ENCODE data around the gene FBXO45. TPM values are rescaled to one million over a fixed set of nuclear protein-coding genes. Genes with fewer than 3 reads are reported as not detected.
"Not testable (repeated sequence)": the region's sequence is repeated elsewhere in the genome, so short reads cannot be mapped to it uniquely, and the experiment has no call there.

FBXO45 gene
- total RNA-seq, 1 donor from 2014 or later: 15.6 TPM

- no peak overlapping the region for H3K27ac Mint-ChIP-seq (ENCODE audit: unreplicated experiment)
- no peaks in the 10 kb centered on the region for H3K36me3 Mint-ChIP-seq (ENCODE audit: unreplicated experiment)
- H3K4me3 Mint-ChIP-seq (ENCODE audit: unreplicated experiment): no peak overlapping the region
- no peak for DNase-seq
- no peak for TF ChIP-seq CTCF (IDR thresholded peaks at IDR 0.05; ENCODE audit: partially characterized antibody, unreplicated experiment)
- H3K9me3 Mint-ChIP-seq (ENCODE audit: unreplicated experiment): peaks cover 2% of the 10 kb centered on the region
- H3K27me3 Mint-ChIP-seq (ENCODE audit: unreplicated experiment): peaks cover 7% of the 10 kb centered on the region
- peaks cover 10% of the 10 kb centered on the region for H3K4me1 Mint-ChIP-seq (ENCODE audit: low read depth, unreplicated experiment)
Measured at GRCh38 chr3:196634829-196635228, 66.4 kb downstream of the FBXO45 start.

- peaks cover 7% of the 10 kb centered on the region for H3K27me3 Mint-ChIP-seq (ENCODE audit: unreplicated experiment)
- H3K36me3 Mint-ChIP-seq (ENCODE audit: unreplicated experiment): no peaks in the 10 kb centered on the region
- peaks cover 11% of the 10 kb centered on the region for H3K4me1 Mint-ChIP-seq (ENCODE audit: low read depth, unreplicated experiment)
- DNase-seq: no peak
- H3K9me3 Mint-ChIP-seq (ENCODE audit: unreplicated experiment): peaks cover 2% of the 10 kb centered on the region
- TF ChIP-seq CTCF (IDR thresholded peaks at IDR 0.05; ENCODE audit: partially characterized antibody, unreplicated experiment): no peak
- no peak overlapping the region for H3K27ac Mint-ChIP-seq (ENCODE audit: unreplicated experiment)
- no peak overlapping the region for H3K4me3 Mint-ChIP-seq (ENCODE audit: unreplicated experiment)
Measured at GRCh38 chr3:196636369-196637349, 68.2 kb downstream of the FBXO45 start.

- H3K27ac Mint-ChIP-seq (ENCODE audit: unreplicated experiment); H3K9me3 Mint-ChIP-seq (ENCODE audit: unreplicated experiment); DNase-seq; H3K36me3 Mint-ChIP-seq (ENCODE audit: unreplicated experiment); H3K4me3 Mint-ChIP-seq (ENCODE audit: unreplicated experiment); H3K27me3 Mint-ChIP-seq (ENCODE audit: unreplicated experiment): not testable (repeated sequence)
- peaks cover 13% of the 10 kb centered on the region for H3K4me1 Mint-ChIP-seq (ENCODE audit: low read depth, unreplicated experiment)
Measured at GRCh38 chr3:196637941-196638340, 69.5 kb downstream of the FBXO45 start.

Other genes with a start within 250 kb of the FBXO45 start
- gene TM4SF19, start 230.3 kb upstream of the FBXO45 start, total RNA-seq (ENCODE audit: unreplicated experiment): not detected
- gene UBXN7, start 136.2 kb upstream of the FBXO45 start, total RNA-seq (ENCODE audit: unreplicated experiment): 106 TPM
- gene RNF168, start 64.9 kb upstream of the FBXO45 start, total RNA-seq (ENCODE audit: unreplicated experiment): 24.4 TPM
- gene SMCO1, start 53.3 kb upstream of the FBXO45 start, total RNA-seq (ENCODE audit: unreplicated experiment): not detected
- 7.8 TPM for gene WDR53, start 106 bp upstream of the FBXO45 start, total RNA-seq (ENCODE audit: unreplicated experiment)
- gene NRROS, start 71.0 kb downstream of the FBXO45 start, total RNA-seq (ENCODE audit: unreplicated experiment): 0.42 TPM
- 3.3 TPM for gene CEP19, start 143.6 kb downstream of the FBXO45 start, total RNA-seq (ENCODE audit: unreplicated experiment)
- gene PIGX, start 143.7 kb downstream of the FBXO45 start, total RNA-seq (ENCODE audit: unreplicated experiment): 20.1 TPM
- gene PAK2, start 171.2 kb downstream of the FBXO45 start, total RNA-seq (ENCODE audit: unreplicated experiment): 128 TPM